Measurements from ENCODE around the gene WNT3A.

The WNT3A gene

DNA sequence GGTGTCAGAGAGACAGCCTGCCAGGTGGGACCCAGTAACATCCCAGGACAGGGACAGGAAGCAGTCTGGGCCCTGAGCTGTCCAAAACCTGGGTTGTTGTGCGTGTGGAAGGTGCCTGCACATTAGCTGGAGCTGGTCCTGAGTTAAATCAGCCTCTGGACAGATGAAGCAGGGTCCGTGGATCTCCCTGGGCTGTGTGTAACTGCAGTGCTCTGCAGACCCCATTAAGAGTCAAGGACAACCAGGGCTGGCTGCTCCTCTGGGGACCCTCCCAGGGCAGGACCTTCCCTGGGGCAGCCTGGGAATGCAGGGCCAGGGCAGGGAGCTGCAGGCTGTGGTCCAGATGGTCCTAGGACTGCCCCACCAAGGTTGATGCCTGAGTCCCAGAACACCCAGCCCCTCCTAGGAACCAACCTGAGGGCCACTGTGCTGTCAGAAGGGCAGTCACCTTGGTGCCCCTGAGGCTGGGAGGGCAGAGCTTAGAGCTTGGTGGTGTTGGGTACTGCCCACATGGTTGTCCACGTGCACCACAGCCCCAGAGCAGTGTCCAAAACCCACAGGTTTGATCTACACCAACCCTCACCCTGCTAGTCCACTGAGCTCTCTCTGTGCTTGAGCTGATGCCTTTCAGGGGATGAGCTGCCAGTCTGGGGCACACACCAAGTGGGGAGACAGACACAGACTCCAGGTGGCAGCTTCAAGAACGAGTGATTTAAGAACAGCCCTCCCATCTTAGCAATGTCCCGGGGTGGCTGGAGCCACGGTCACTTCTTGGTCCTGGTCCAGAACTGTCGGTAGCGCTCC, 99.4 kb downstream of the WNT3A start:
- ChIA-PET CTCF (interaction anchor here (0.7 to 1.3 kb wide), 3 partner anchors 25 to 60 kb away, joined by 3 to 5 read pairs (median 4); no protein-coding TSS in a partner anchor), POLR2A (interaction anchor here (1.3 kb wide), 1 partner anchor 24 kb away, joined by 4 read pairs; the partner anchor contains the start of gene ARF1)
- TF ChIP-seq, protein P1, sequence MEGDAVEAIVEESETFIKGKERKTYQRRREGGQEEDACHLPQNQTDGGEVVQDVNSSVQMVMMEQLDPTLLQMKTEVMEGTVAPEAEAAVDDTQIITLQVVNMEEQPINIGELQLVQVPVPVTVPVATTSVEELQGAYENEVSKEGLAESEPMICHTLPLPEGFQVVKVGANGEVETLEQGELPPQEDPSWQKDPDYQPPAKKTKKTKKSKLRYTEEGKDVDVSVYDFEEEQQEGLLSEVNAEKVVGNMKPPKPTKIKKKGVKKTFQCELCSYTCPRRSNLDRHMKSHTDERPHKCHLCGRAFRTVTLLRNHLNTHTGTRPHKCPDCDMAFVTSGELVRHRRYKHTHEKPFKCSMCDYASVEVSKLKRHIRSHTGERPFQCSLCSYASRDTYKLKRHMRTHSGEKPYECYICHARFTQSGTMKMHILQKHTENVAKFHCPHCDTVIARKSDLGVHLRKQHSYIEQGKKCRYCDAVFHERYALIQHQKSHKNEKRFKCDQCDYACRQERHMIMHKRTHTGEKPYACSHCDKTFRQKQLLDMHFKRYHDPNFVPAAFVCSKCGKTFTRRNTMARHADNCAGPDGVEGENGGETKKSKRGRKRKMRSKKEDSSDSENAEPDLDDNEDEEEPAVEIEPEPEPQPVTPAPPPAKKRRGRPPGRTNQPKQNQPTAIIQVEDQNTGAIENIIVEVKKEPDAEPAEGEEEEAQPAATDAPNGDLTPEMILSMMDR (IDR thresholded peaks at IDR 0.05; ENCODE audit: insufficient read depth, low read length, missing control alignments) = no peak
- no peak for DNase-seq (ENCODE audit: low read depth, low spot score)
- H3K4me3 ChIP-seq (ENCODE audit: low read depth, low read length) = no peak overlapping the region

DNA sequence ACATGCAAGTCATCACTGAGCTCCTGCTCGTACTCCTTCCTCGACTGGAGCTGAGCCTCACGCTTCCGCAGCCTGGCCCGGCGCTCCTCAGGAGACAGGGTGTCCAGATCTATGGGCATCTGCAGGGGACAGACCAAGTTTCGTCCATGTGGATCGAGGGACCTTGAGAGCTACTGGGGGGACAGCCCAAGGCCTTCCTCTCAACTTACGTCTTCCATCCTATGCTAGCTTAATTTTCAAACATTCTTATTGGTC, 99.9 kb downstream of the WNT3A start:
- ChIA-PET POLR2A (interaction anchor here (1.3 kb wide), 1 partner anchor 25 kb away, joined by 4 read pairs; the partner anchor contains the start of gene ARF1), CTCF (interaction anchor here (0.7 to 1.3 kb wide), 3 partner anchors 24 to 60 kb away, joined by 3 to 5 read pairs (median 4); no protein-coding TSS in a partner anchor)
- no peak for DNase-seq (ENCODE audit: low read depth, low spot score)
- TF ChIP-seq, protein P1 (IDR thresholded peaks at IDR 0.05; ENCODE audit: insufficient read depth, low read length, missing control alignments) = no peak
- no peak overlapping the region for H3K4me3 ChIP-seq (ENCODE audit: low read depth, low read length)

DNA sequence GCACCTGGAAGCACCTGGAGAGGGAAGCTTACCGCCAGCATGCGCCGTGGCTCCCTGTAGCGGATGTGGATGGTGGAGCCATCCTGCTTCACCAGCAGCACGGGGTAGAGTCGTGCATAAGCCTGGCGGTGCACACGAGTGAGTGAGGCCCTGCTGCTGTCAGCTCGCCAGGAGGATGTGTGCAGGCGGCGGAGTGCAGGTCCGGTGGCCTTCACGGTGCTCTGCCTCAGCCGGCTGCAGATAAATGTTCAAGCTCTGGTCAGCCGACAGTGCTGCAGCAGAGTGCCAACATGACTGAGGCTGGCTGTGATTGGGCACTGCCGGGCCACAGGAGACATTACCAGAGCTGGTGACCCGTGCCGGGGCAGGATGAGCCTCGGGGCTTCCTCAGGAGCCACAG, 100.8 kb downstream of the WNT3A start:
- TF ChIP-seq, protein P1 (IDR thresholded peaks at IDR 0.05; ENCODE audit: insufficient read depth, low read length, missing control alignments) = no peak
- H3K4me3 ChIP-seq (ENCODE audit: low read depth, low read length) = no peak overlapping the region; the same call in 1 of the 2 replicates
- CTCF ChIA-PET = interaction anchor here (1.6 kb wide), 1 partner anchor 23 kb away, joined by 7 read pairs; no protein-coding TSS in a partner anchor
- DNase-seq (ENCODE audit: low read depth, low spot score) = no peak
- POLR2A ChIA-PET = no interaction called here

DNA sequence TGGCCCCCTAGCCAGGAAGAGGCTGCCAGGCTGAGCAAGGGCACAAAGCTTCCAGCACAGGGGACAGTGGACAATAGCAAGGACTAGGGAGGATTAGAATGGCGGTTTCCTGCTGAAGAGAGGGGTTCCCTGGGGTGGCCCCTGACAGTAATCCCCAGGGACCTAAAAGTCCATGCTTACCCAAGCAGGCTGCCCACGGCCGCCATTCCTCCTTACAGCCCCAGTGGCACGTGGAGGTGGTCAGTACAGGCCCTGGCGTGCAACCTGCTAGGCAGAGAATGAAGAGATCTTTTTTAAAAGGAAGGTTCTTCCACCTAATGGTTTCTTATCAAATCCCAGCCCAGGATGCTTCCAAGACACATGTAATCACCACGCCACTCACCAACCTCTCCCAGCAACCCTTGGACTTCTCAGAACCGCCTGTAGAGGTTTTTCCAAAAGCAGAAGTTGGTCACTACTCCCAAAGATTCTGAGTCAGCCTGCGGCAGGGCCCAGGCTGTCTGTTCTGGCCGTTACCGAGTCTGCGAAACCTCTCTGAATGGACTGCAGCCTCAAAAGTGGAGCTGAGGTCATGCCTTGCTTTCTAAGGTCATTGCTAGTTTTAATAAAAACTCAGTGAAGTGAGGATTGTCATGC, 101.4 kb downstream of the WNT3A start:
- TF ChIP-seq, protein P1 (IDR thresholded peaks at IDR 0.05; ENCODE audit: insufficient read depth, low read length, missing control alignments) = no peak
- CTCF ChIA-PET = interaction anchor here (0.7 to 1.6 kb wide), 2 partner anchors 23 to 57 kb away, joined by 4 to 7 read pairs; partner anchors contain the start of gene IBA57
- no peak for DNase-seq (ENCODE audit: low read depth, low spot score)
- peak overlapping the region; percentile 99 for H3K4me3 ChIP-seq (ENCODE audit: low read depth, low read length)
- POLR2A ChIA-PET = no interaction called here

DNA sequence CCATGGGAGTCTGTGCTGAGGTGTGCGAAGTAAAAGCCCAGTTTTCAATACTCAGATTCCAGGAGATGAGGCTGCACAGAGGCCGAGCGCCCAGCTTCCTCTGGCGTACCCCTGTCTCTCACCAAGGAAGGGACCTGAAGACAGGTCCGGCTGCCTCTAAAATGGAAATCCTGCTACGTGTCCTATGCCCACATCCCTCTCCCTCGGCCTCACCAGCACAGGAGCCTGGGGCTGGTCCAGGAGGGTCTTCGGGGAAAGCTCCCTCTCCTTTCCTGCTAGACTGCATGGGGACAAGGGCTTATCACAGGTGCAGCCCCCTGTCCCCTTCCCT, 101.9 kb downstream of the WNT3A start:
- ChIA-PET POLR2A (no interaction called here), CTCF (interaction anchor here (0.7 to 1.6 kb wide), 3 partner anchors 9 to 57 kb away, joined by 3 to 7 read pairs (median 4); partner anchors contain the start of gene IBA57)
- TF ChIP-seq, protein P1 (IDR thresholded peaks at IDR 0.05; ENCODE audit: insufficient read depth, low read length, missing control alignments) = no peak
- H3K4me3 ChIP-seq (ENCODE audit: low read depth, low read length) = peak overlapping the region; percentile 99
- no peak for DNase-seq (ENCODE audit: low read depth, low spot score)

Data from AG04449 (cell line).